Calu3 (cell line): ENCODE results near the gene KRTAP10-4. TPM values are rescaled to one million over a fixed set of nuclear protein-coding genes. Genes with fewer than 3 reads are reported as not detected.

Source experiments
- BruUV-seq: library from RNA; stranded (reverse); fragments of 400-500 nt; replicated peaks from 2 replicates; lab custom pipeline; 2021; lab: Mats Ljungman, UMichigan
- CTCF ChIA-PET: fragments of 300-600 bp; sonication (Branson Sonifier 250); formaldehyde crosslinking; loops from one replicate; lab custom pipeline; 2022; ENCODE audit warnings: antibody characterized with exemption; lab: Charles Lee
- DNase-seq: peaks from one replicate; pipeline ENCODE4 v3.0.0; 2022
- H3K27ac Mint-ChIP-seq: one replicate; pipeline ENCODE4 v1.8.0; 2022; ENCODE audit warnings: mixed read lengths; ENCODE audit not compliant: unreplicated experiment
- H3K27me3 Mint-ChIP-seq: one replicate; pipeline ENCODE4 v1.8.0; 2022; ENCODE audit warnings: mixed read lengths; ENCODE audit not compliant: unreplicated experiment
- H3K36me3 Mint-ChIP-seq: one replicate; pipeline ENCODE4 v1.8.0; 2022; ENCODE audit warnings: mild to moderate bottlenecking, moderate library complexity, mixed read lengths; ENCODE audit not compliant: insufficient read depth, unreplicated experiment
- H3K4me1 Mint-ChIP-seq: one replicate; pipeline ENCODE4 v1.8.0; 2022; ENCODE audit warnings: mild to moderate bottlenecking, low read depth, mixed read lengths; ENCODE audit not compliant: unreplicated experiment
- H3K4me3 Mint-ChIP-seq: one replicate; pipeline ENCODE4 v1.8.0; 2022; ENCODE audit warnings: mild to moderate bottlenecking, low read depth, moderate library complexity, mixed read lengths; ENCODE audit not compliant: unreplicated experiment
- H3K9me3 Mint-ChIP-seq: one replicate; pipeline ENCODE4 v1.8.0; 2022; ENCODE audit warnings: low read depth, mixed read lengths; ENCODE audit not compliant: unreplicated experiment
- CTCF ChIP-seq: fragments of 200-600 bp; IDR thresholded peaks from one replicate; pipeline ENCODE4 v1.8.0; 2022; ENCODE audit warnings: antibody characterized with exemption; ENCODE audit not compliant: unreplicated experiment
- intact Hi-C: fragments of 100-400 bp; cut with micrococcal nuclease; formaldehyde crosslinking; loops from one replicate; pipeline ENCODE4 v1.10.0; 2022; ENCODE audit not compliant: unreplicated experiment
- total RNA-seq: library from RNA; stranded (reverse); gene quantifications from 2 replicates; pipeline ENCODE4 v1.2.3, GENCODE V29; 2022

KRTAP10-4 gene
- total RNA-seq, 1 experiment from 2014 or later: not detected

- CTCF ChIA-PET: no interaction called here
- intact Hi-C loops: no loop called here
- Mint-ChIP-seq H3K9me3 (peaks cover 10% of the 10 kb centered on the region), H3K27ac (no peak overlapping the region), H3K36me3 (no peaks in the 10 kb centered on the region), H3K27me3 (peaks cover 41% of the 10 kb centered on the region), H3K4me1 (no peaks in the 10 kb centered on the region), H3K4me3 (no peak overlapping the region)
- no peak for TF ChIP-seq CTCF
- DNase-seq: no peak
- BruUV-seq: no TSS peak
Measured at GRCh38 chr21:44612669-44613229, 39.2 kb downstream of the KRTAP10-4 start.

GRCh38 chr21:44613386-44614155, 40.0 kb downstream of the KRTAP10-4 start:
- no peak for TF ChIP-seq CTCF
- H3K27ac Mint-ChIP-seq: no peak overlapping the region
- no peak for DNase-seq
- H3K4me1 Mint-ChIP-seq: no peaks in the 10 kb centered on the region
- H3K36me3 Mint-ChIP-seq: no peaks in the 10 kb centered on the region
- peaks cover 45% of the 10 kb centered on the region for H3K27me3 Mint-ChIP-seq
- H3K9me3 Mint-ChIP-seq: peaks cover 10% of the 10 kb centered on the region
- intact Hi-C loops: no loop called here
- BruUV-seq: no TSS peak
- no peak overlapping the region for H3K4me3 Mint-ChIP-seq
- CTCF ChIA-PET: no interaction called here

- CTCF ChIA-PET: no interaction called here
- Mint-ChIP-seq H3K27me3 (peaks cover 51% of the 10 kb centered on the region), H3K4me1 (no peaks in the 10 kb centered on the region), H3K4me3 (no peak overlapping the region), H3K36me3 (no peaks in the 10 kb centered on the region), H3K27ac (no peak overlapping the region), H3K9me3 (peaks cover 9% of the 10 kb centered on the region)
- BruUV-seq: no TSS peak
- no peak for TF ChIP-seq CTCF
- intact Hi-C loops: no loop called here
- DNase-seq: no peak
Measured at GRCh38 chr21:44614161-44614631, 40.7 kb downstream of the KRTAP10-4 start.

- H3K27ac Mint-ChIP-seq: no peak overlapping the region
- H3K27me3 Mint-ChIP-seq: peaks cover 59% of the 10 kb centered on the region
- H3K4me3 Mint-ChIP-seq: no peak overlapping the region
- peaks cover 4% of the 10 kb centered on the region for H3K36me3 Mint-ChIP-seq
- intact Hi-C loops: no loop called here
- peaks cover 12% of the 10 kb centered on the region for H3K9me3 Mint-ChIP-seq
- CTCF ChIA-PET: no interaction called here
- DNase-seq: no peak
- no TSS peak for BruUV-seq
- TF ChIP-seq CTCF: no peak
- H3K4me1 Mint-ChIP-seq: no peaks in the 10 kb centered on the region
Measured at GRCh38 chr21:44614961-44615391, 41.4 kb downstream of the KRTAP10-4 start.
